Measurements from ENCODE around the gene DGKE.

- no peak for TF ChIP-seq CTCF (IDR thresholded peaks at IDR 0.05; ENCODE audit: control extremely low read depth in 1 of 3, insufficient read depth in 1 of 3, low read depth in 1 of 3, low read length in 3 of 3)
- no peak for TF ChIP-seq EZH2 (IDR thresholded peaks at IDR 0.05; ENCODE audit: low read depth, low read length, severe bottlenecking)
- TF ChIP-seq TEAD4 (IDR thresholded peaks at IDR 0.05; ENCODE audit: low read depth, low read length): no peak
- TF ChIP-seq POLR2A (IDR thresholded peaks at IDR 0.05; ENCODE audit: control extremely low read depth in 1 of 2, low read depth in 2 of 2, low read length in 2 of 2): no peak
- TF ChIP-seq CBX8 (IDR thresholded peaks at IDR 0.05; ENCODE audit: borderline replicate concordance, low read depth, low read length): no peak
- no peak for TF ChIP-seq YY1 (IDR thresholded peaks at IDR 0.05; ENCODE audit: low read depth, low read length)
- TF ChIP-seq EGR1 (IDR thresholded peaks at IDR 0.05; ENCODE audit: borderline replicate concordance, low read depth, low read length): no peak
- no peak for TF ChIP-seq SIRT6 (IDR thresholded peaks at IDR 0.05; ENCODE audit: low read length)
- TF ChIP-seq GABPA (IDR thresholded peaks at IDR 0.05; ENCODE audit: borderline replicate concordance, insufficient read depth, low read length): no peak
- no peak for TF ChIP-seq POLR2AphosphoS5 (IDR thresholded peaks at IDR 0.05; ENCODE audit: low read depth, low read length)
- no peak for TF ChIP-seq TCF12 (IDR thresholded peaks at IDR 0.05; ENCODE audit: low read depth, low read length)
- no peak for TF ChIP-seq MAX (IDR thresholded peaks at IDR 0.05)
- no peak for TF ChIP-seq JUN (IDR thresholded peaks at IDR 0.05; ENCODE audit: low read depth, low read length)
Observed at GRCh38 chr17:56845934-56846333, 12.0 kb downstream of the DGKE start.
